ENCODE results near the gene GPRIN1. TPM values are rescaled to one million over a fixed set of nuclear protein-coding genes. Genes with fewer than 3 reads are reported as not detected.

The GPRIN1 gene
- total and polyA plus RNA-seq, 2 donors from 2014 or later: 0.45 to 1.3 TPM

DNA sequence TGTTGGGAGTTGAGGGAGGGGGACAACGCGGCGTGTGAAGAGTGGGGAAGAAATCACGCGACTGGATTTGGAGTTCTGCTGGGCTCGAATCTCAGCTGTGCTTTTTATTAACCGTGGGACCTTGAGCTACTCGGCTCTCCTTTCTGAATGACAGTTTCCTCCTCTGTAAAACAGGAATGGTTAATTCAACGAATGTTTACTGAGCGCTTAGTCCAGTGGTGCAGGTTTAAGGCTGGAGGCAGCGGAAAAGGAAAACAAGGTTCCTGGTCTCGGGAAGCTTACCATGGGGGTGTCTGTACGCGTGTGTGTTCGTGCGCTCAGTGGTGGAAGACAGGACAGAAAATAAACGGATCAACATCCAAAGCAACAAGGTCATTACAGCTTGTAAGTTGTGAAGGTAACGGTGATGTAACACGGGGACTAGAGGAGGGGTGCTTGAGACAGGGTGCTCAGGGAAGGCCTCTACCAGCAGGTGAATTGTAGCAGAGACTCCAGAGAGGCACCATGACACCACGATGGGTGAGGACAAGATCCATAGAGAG lies 20.8 kb upstream of the GPRIN1 start:
- no peaks in the 10 kb centered on the region for H3K36me3 ChIP-seq (ENCODE audit: control insufficient read depth in 2 of 3, insufficient read depth in 3 of 3, low read length in 3 of 3)
- intact Hi-C loops (cut with DNase I): no loop called here
- peaks cover 0 to 7% (median 0%) of the 10 kb centered on the region in 3 donors for H3K4me1 ChIP-seq (ENCODE audit: control insufficient read depth in 2 of 3, insufficient read depth in 2 of 3, low read depth in 1 of 3, low read length in 3 of 3)
- no peak overlapping the region for H3K9ac ChIP-seq (ENCODE audit: low read length in 3 of 3)
- peaks cover 31% of the 10 kb centered on the region for H3K27me3 ChIP-seq (ENCODE audit: control insufficient read depth, insufficient read depth, low read length)
- DNase-seq: no peak
- TF ChIP-seq, protein P1, sequence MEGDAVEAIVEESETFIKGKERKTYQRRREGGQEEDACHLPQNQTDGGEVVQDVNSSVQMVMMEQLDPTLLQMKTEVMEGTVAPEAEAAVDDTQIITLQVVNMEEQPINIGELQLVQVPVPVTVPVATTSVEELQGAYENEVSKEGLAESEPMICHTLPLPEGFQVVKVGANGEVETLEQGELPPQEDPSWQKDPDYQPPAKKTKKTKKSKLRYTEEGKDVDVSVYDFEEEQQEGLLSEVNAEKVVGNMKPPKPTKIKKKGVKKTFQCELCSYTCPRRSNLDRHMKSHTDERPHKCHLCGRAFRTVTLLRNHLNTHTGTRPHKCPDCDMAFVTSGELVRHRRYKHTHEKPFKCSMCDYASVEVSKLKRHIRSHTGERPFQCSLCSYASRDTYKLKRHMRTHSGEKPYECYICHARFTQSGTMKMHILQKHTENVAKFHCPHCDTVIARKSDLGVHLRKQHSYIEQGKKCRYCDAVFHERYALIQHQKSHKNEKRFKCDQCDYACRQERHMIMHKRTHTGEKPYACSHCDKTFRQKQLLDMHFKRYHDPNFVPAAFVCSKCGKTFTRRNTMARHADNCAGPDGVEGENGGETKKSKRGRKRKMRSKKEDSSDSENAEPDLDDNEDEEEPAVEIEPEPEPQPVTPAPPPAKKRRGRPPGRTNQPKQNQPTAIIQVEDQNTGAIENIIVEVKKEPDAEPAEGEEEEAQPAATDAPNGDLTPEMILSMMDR (IDR thresholded peaks at IDR 0.05; ENCODE audit: borderline replicate concordance, extremely low read depth, insufficient read depth): no peak
- peak overlapping the region in 1 of 3 donors; percentile 41 for H3K4me3 ChIP-seq (ENCODE audit: low read length in 3 of 3)
- H3K27ac ChIP-seq (ENCODE audit: low read depth in 2 of 2, low read length in 2 of 2): no peak overlapping the region
- no peak for FAIRE-seq
- H3K9me3 ChIP-seq (ENCODE audit: control insufficient read depth in 2 of 3, insufficient read depth in 1 of 3, low read length in 3 of 3): no peaks in the 10 kb centered on the region

DNA sequence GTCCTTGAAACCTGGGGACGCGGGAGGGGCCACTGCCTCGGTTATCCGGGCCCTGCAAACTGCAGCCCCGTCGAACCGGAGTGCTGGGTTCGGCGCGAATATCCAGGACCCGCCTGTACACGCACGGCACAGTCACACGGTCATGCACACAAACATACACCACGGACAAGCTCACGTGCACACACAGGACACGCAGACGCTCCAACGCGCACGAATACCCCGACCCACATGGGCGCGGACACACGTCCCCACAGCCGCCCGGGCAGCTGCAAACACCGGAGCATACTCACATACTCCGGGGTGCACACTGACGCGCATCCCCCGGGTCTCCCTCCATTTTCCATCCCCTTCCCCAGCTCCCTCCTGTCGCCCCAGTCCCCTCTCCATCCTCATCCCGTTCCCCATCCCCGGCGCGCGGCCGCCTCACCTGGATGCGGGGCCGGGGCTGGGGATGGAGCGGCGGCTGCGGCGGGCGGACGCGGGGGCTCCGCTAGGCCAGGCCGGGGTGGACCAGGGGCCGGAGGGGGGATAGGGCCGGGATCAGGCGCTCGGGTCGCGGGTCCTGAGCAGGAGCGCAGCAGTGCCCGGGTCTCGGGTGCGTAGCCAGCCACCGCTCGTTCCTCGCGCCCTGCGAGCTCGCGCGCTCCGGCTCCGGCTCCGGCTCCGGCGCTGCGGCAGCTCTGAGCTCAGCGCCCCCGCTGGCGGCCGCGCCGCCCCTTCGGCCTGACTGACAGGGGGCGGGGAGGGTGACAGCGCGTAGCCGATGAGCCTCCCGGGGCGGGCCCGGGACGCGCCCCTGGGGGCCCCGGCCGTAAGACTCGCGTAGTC lies 20.1 kb upstream of the GPRIN1 start, which contains the start of the genes EIF4E1B and SNCB:
Gene EIF4E1B, plus strand, starts transcription at position 823 of the 828 bp plus-strand sequence. CDS start 12,113 bp downstream, outside the sequence.
Gene SNCB, minus strand, starts transcription at position 682 of the 828 bp plus-strand sequence. CDS start 880 bp downstream, outside the sequence.
- TF ChIP-seq, protein P1 (IDR thresholded peaks at IDR 0.05; ENCODE audit: borderline replicate concordance, extremely low read depth, insufficient read depth): no peak

DNA sequence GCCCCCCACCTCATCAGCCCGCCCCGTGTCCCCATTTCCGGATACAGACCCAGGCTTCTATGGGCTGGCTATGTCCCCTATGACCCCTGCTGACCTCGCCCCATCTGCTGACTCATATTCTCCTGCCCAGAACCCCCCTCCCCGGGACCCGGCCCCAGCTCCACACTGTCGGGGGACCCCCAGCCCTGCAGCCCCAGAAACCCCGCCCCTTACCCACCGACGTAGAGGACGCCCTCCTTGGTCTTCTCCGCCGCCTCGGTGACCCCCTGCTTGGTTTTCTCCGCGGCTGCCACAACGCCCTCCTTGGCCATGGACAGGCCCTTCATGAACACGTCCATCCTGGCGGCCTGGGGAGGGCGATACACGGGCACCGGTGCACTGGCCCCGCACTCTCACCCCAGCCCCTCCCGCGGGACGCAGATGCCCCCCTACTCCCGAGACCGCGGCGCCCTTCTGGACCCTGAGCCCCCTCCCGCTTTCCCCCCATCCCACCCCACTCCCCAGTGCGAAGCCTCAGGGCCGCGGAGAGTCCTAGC lies 19.4 kb upstream of the GPRIN1 start:
- Histone ChIP-seq H3K27me3 (ENCODE audit: control insufficient read depth, insufficient read depth, low read length) (peaks cover 31% of the 10 kb centered on the region), H3K4me1 (ENCODE audit: control insufficient read depth in 2 of 3, insufficient read depth in 2 of 3, low read depth in 1 of 3, low read length in 3 of 3) (peaks cover 0 to 7% (median 0%) of the 10 kb centered on the region in 3 donors), H3K9ac (ENCODE audit: low read length in 3 of 3) (no peak overlapping the region), H3K9me3 (ENCODE audit: control insufficient read depth in 2 of 3, insufficient read depth in 1 of 3, low read length in 3 of 3) (no peaks in the 10 kb centered on the region), H3K4me3 (ENCODE audit: low read length in 3 of 3) (no peak overlapping the region), H3K27ac (ENCODE audit: low read depth in 2 of 2, low read length in 2 of 2) (no peak overlapping the region), H3K36me3 (ENCODE audit: control insufficient read depth in 2 of 3, insufficient read depth in 3 of 3, low read length in 3 of 3) (no peaks in the 10 kb centered on the region)
- TF ChIP-seq, protein P1 (IDR thresholded peaks at IDR 0.05; ENCODE audit: borderline replicate concordance, extremely low read depth, insufficient read depth): no peak
- intact Hi-C loops (cut with DNase I): no loop called here
- peak in 1 of 5 donors; percentile 67 for DNase-seq
- no peak for FAIRE-seq

More for the DNA sequence above, 20.1 kb upstream of the GPRIN1 start, which contains the start of the genes EIF4E1B and SNCB:
- DNase-seq: peak in 4 of 5 donors; percentile 55 to 76 (median 70)
- H3K36me3 ChIP-seq (ENCODE audit: control insufficient read depth in 2 of 3, insufficient read depth in 3 of 3, low read length in 3 of 3): no peaks in the 10 kb centered on the region
- peaks cover 32% of the 10 kb centered on the region for H3K27me3 ChIP-seq (ENCODE audit: control insufficient read depth, insufficient read depth, low read length)
- H3K4me1 ChIP-seq (ENCODE audit: control insufficient read depth in 2 of 3, insufficient read depth in 2 of 3, low read depth in 1 of 3, low read length in 3 of 3): peaks cover 0 to 7% (median 0%) of the 10 kb centered on the region in 3 donors
- H3K27ac ChIP-seq (ENCODE audit: low read depth in 2 of 2, low read length in 2 of 2): no peak within 1 kb of the TSS
- FAIRE-seq: no peak
- no peak within 1 kb of the TSS for H3K9ac ChIP-seq (ENCODE audit: low read length in 3 of 3)
- intact Hi-C loops (cut with DNase I): no loop called here
- H3K4me3 ChIP-seq (ENCODE audit: low read length in 3 of 3): peak within 1 kb of the TSS in 1 of 3 donors; percentile 41
- H3K9me3 ChIP-seq (ENCODE audit: control insufficient read depth in 2 of 3, insufficient read depth in 1 of 3, low read length in 3 of 3): no peaks in the 10 kb centered on the region

All from kidney (tissue), 14 donors.